ENCODE data around the gene WWOX.

DNA sequence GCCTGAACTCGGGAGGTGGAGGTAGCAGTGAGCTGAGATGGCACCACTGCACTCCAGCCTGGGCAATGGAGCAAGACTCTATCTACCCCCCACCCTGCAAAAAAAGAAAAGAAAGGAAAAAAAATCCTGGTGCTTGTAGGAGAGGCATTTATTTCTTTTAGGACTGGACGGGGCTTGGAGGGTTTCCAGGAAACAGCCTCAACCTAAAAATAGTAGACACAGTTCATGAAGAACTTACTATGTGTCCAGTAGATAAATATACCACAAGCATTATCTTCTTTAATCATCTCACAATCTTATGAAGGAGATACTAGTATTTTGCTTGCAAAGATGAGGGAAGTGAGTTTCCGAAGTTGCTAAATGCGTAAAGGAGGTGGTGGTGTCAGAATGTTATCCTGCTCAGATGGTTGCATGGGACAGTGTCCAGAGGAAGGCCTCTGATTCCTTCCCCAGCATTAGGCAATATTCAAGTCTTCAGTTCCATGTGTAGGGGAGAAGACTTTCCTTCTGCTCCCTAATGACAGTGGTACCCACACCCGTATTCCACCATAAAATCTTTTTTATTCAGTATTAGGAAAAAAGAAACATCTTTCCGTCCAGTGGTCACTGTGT, 263.2 kb downstream of the WWOX start:
- TF ChIP-seq, protein P1, sequence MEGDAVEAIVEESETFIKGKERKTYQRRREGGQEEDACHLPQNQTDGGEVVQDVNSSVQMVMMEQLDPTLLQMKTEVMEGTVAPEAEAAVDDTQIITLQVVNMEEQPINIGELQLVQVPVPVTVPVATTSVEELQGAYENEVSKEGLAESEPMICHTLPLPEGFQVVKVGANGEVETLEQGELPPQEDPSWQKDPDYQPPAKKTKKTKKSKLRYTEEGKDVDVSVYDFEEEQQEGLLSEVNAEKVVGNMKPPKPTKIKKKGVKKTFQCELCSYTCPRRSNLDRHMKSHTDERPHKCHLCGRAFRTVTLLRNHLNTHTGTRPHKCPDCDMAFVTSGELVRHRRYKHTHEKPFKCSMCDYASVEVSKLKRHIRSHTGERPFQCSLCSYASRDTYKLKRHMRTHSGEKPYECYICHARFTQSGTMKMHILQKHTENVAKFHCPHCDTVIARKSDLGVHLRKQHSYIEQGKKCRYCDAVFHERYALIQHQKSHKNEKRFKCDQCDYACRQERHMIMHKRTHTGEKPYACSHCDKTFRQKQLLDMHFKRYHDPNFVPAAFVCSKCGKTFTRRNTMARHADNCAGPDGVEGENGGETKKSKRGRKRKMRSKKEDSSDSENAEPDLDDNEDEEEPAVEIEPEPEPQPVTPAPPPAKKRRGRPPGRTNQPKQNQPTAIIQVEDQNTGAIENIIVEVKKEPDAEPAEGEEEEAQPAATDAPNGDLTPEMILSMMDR (IDR thresholded peaks at IDR 0.05; ENCODE audit: poor library complexity, severe bottlenecking) = no peak
- TF ChIP-seq POLR2AphosphoS5 (IDR thresholded peaks at IDR 0.05) (no peak), EZH2 (IDR thresholded peaks at IDR 0.05; ENCODE audit: borderline replicate concordance, insufficient read depth, low read length, poor library complexity, severe bottlenecking) (no peak), EP300 (conservative IDR thresholded peaks at IDR 0.05; ENCODE audit: poor library complexity, severe bottlenecking) (no peak), TAF1 (IDR thresholded peaks at IDR 0.05; ENCODE audit: low read depth) (no peak)
- TF ChIP-seq, protein P2, sequence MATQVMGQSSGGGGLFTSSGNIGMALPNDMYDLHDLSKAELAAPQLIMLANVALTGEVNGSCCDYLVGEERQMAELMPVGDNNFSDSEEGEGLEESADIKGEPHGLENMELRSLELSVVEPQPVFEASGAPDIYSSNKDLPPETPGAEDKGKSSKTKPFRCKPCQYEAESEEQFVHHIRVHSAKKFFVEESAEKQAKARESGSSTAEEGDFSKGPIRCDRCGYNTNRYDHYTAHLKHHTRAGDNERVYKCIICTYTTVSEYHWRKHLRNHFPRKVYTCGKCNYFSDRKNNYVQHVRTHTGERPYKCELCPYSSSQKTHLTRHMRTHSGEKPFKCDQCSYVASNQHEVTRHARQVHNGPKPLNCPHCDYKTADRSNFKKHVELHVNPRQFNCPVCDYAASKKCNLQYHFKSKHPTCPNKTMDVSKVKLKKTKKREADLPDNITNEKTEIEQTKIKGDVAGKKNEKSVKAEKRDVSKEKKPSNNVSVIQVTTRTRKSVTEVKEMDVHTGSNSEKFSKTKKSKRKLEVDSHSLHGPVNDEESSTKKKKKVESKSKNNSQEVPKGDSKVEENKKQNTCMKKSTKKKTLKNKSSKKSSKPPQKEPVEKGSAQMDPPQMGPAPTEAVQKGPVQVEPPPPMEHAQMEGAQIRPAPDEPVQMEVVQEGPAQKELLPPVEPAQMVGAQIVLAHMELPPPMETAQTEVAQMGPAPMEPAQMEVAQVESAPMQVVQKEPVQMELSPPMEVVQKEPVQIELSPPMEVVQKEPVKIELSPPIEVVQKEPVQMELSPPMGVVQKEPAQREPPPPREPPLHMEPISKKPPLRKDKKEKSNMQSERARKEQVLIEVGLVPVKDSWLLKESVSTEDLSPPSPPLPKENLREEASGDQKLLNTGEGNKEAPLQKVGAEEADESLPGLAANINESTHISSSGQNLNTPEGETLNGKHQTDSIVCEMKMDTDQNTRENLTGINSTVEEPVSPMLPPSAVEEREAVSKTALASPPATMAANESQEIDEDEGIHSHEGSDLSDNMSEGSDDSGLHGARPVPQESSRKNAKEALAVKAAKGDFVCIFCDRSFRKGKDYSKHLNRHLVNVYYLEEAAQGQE (IDR thresholded peaks at IDR 0.05; ENCODE audit: borderline replicate concordance) = no peak

All from neural cell (in vitro differentiated cells).